Testis (tissue), 3 donors: ENCODE data around the gene CCDC40. TPM values are rescaled to one million over a fixed set of nuclear protein-coding genes. Genes with fewer than 3 reads are reported as not detected.

Source experiments
- DNase-seq: peaks from one replicate; pipeline ENCODE4 v3.0.0-alpha.2; 2019
- H3K27ac ChIP-seq, 2 donors: fragments of 200-600 bp; sonication (generic); one replicate each; pipeline ENCODE4 v1.5.1; 2019
- H3K27me3 ChIP-seq: fragments of 200-600 bp; sonication (generic); one replicate; pipeline ENCODE4 v1.5.1; 2019
- H3K36me3 ChIP-seq: fragments of 200-600 bp; sonication (generic); one replicate; pipeline ENCODE4 v1.5.1; 2017; ENCODE audit warnings: low read depth; ENCODE audit errors: missing control alignments
- H3K4me1 ChIP-seq: fragments of 200-600 bp; sonication (generic); one replicate; pipeline ENCODE4 v1.5.1; 2019
- H3K4me3 ChIP-seq, 2 donors: fragments of 200-600 bp; sonication (generic); one replicate each; pipeline ENCODE4 v1.5.1; 2017 to 2019
- H3K9me3 ChIP-seq: fragments of 200-600 bp; sonication (generic); one replicate; pipeline ENCODE4 v1.5.1; 2017
- POLR2A ChIP-seq: fragments of 450-650 bp; IDR thresholded peaks from one replicate; pipeline ENCODE4 v1.6.1; 2017; ENCODE audit warnings: antibody characterized with exemption, mild to moderate bottlenecking, moderate library complexity
- WGBS, 2 donors: methylation state at CpG; one replicate each; pipeline ENCODE4 v1.1.5; 2018; 5-methylcytosine and 5-hydroxymethylcytosine counted together
- intact Hi-C: fragments of 100-400 bp; cut with DNase I; formaldehyde crosslinking; loops from one replicate; pipeline ENCODE4 v1.15.1; 2023; ENCODE audit warnings: low total_unique reads
- polyA plus RNA-seq: library from polyadenylated mRNA; stranded (reverse); fragments of 350-450 nt; fragmentation: Illumina TruSeq; extraction: RNeasy Lipid Tissue Mini Kit (QIAGEN cat#74804); gene quantifications from one replicate; pipeline ENCODE4 v1.2.3, GENCODE V29; 2014; ENCODE audit warnings: low read depth, low replicate concordance; ENCODE audit not compliant: insufficient read depth
- total RNA-seq, 2 donors: library from RNA; depleted of rRNA; stranded (reverse); fragments of >200 nt; gene quantifications; one replicate each; pipeline ENCODE4 v1.2.3, GENCODE V29; 2016
- TF ChIP-seq, protein P1 (sequence below), 3 experiments: fragments of 450-650 bp in 2 of 3; fragments of 200-600 bp in 1 of 3; sonication (generic) in 1 of 3; IDR thresholded peaks; one replicate each; pipeline ENCODE4 v1.5.1; 2016 to 2019; ENCODE audit warnings: antibody characterized with exemption in 3 of 3, mild to moderate bottlenecking in 2 of 3, moderate library complexity in 1 of 3

CCDC40 gene
- total and polyA plus RNA-seq, 3 donors from 2014 or later, result 26.7 to 43.6 (median 38.6) TPM

DNA sequence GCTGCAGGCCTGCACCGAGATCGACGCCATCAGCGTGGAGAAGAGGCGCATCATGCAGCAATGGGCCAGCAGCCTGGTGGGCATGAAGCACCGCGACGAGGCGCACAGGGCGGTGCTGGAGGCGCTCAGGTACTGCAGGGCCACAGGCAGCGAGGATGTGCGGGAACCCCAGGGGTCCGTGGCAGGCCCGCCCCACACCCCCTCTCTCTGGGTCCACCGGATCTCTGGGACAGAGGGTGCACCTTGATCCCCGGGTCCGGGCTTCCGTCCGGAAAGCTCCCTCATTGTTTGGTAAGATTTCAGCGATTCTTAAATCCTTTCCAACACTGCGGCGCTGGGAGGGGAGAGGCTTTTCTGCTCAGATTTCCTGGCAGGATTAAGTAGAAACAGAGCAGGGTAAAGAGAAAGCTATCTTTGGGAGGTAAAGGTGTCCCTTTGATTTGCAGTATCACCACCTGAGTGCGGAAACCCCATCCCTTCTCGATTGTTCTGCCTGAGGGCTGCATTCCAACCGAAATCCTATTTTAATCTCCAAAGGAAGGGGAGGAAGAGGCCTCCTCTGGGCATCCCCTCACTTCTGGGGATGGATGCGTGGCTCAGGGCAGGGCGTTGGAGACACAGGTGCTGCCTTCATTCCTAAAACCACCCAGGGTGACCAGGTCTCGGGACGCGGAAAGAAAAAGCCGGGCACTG lies 29.2 kb downstream of the CCDC40 start:
- H3K36me3 ChIP-seq, result no peaks in the 10 kb centered on the region
- no peaks in the 10 kb centered on the region for H3K27me3 ChIP-seq
- H3K9me3 ChIP-seq, result no peaks in the 10 kb centered on the region
- DNase-seq, result no peak
- no peak overlapping the region for H3K4me3 ChIP-seq
- no peak overlapping the region for H3K27ac ChIP-seq
- TF ChIP-seq, protein P1, sequence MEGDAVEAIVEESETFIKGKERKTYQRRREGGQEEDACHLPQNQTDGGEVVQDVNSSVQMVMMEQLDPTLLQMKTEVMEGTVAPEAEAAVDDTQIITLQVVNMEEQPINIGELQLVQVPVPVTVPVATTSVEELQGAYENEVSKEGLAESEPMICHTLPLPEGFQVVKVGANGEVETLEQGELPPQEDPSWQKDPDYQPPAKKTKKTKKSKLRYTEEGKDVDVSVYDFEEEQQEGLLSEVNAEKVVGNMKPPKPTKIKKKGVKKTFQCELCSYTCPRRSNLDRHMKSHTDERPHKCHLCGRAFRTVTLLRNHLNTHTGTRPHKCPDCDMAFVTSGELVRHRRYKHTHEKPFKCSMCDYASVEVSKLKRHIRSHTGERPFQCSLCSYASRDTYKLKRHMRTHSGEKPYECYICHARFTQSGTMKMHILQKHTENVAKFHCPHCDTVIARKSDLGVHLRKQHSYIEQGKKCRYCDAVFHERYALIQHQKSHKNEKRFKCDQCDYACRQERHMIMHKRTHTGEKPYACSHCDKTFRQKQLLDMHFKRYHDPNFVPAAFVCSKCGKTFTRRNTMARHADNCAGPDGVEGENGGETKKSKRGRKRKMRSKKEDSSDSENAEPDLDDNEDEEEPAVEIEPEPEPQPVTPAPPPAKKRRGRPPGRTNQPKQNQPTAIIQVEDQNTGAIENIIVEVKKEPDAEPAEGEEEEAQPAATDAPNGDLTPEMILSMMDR (IDR thresholded peaks at IDR 0.05), result no peak
- TF ChIP-seq POLR2A, result no peak
- WGBS, 2 donors, result 80 to 81% methylated on average over 31 to 32 of the region's 32 CpGs
- intact Hi-C loops, result no loop called here
- H3K4me1 ChIP-seq, result peaks cover 27% of the 10 kb centered on the region

DNA sequence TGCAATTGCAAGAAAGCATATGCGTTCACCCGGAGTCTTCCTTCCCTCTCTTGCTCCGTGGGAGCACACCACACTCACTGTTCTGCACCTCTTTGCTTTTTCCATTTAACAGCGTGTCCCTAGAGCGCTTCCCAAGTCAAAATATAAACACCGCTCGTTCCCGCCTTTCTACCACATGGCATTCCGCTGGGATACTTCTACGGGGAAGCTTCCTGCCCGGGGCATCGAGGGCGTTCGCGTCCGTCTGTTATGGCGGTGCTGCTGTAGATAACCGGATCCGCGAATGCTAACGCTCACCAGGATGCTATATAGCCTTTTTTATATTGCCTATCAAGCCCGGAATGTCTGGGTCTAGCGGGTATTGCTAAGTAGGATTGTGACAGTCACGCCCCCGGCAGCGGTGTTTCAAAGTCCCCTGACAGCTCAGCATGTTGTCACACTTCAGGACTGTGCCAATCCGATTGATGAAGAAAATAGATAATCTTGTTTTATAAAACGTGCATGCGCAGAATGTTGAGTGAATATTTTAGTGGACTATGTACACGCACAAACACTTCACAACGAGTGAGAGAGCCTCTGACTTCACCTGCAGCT lies 31.0 kb downstream of the CCDC40 start:
- no peaks in the 10 kb centered on the region for H3K9me3 ChIP-seq
- no peak for DNase-seq
- TF ChIP-seq, protein P1 (IDR thresholded peaks at IDR 0.05), result no peak
- WGBS, 2 donors, result 92 to 96% methylated on average over 31 of the region's 31 CpGs
- no peak overlapping the region for H3K27ac ChIP-seq
- H3K4me1 ChIP-seq, result peaks cover 38% of the 10 kb centered on the region
- no peaks in the 10 kb centered on the region for H3K27me3 ChIP-seq
- no peak overlapping the region for H3K4me3 ChIP-seq
- intact Hi-C loops, result no loop called here
- no peaks in the 10 kb centered on the region for H3K36me3 ChIP-seq

DNA sequence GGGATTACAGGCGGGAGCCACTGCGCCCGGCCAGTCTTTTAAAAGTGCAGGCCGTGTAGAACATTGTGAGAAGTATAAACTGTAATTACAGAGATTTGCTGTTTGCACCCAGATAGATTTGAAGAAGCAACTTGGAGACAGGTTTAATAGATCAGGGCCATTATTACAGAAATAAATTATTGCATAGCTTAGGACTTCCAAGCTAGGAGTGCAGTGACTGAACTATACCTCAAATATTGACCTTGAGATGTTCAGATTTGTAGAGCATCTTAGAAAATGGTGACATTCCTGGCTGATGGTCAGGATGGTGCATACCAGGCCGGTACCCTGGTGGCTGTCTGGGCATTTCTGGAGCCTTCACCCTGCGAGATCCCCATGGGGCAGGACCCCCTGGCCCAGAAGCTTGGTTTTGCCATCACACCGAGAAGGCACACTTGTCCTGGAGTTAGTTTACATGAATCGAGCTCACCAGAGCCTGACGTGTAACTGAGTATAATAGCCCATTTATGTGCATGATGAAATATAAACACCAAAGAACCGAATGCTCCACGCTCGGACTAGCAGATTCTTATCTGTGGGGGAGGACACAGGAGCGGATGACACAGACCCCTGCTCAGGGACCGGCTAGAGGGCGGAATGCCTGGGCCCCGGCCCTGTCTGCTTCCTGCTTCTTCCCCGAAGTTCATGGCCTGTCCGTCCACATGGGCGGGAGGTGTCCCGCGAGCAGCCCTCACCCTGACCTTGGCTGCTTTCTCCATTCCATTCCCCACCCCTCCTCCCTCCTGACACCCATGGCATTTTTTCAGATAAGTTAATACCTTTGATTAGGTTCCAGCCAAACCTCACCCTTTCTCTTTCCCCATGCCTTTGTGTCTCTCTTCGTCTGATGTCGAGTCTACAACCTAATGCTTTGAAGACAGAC lies 32.1 kb downstream of the CCDC40 start:
- WGBS, 2 donors, result 44 to 62% methylated on average over 20 to 23 of the region's 23 CpGs
- Histone ChIP-seq H3K27ac (peak overlapping the region in 1 of 2 donors; percentile 88), H3K4me3 (no peak overlapping the region)

DNA sequence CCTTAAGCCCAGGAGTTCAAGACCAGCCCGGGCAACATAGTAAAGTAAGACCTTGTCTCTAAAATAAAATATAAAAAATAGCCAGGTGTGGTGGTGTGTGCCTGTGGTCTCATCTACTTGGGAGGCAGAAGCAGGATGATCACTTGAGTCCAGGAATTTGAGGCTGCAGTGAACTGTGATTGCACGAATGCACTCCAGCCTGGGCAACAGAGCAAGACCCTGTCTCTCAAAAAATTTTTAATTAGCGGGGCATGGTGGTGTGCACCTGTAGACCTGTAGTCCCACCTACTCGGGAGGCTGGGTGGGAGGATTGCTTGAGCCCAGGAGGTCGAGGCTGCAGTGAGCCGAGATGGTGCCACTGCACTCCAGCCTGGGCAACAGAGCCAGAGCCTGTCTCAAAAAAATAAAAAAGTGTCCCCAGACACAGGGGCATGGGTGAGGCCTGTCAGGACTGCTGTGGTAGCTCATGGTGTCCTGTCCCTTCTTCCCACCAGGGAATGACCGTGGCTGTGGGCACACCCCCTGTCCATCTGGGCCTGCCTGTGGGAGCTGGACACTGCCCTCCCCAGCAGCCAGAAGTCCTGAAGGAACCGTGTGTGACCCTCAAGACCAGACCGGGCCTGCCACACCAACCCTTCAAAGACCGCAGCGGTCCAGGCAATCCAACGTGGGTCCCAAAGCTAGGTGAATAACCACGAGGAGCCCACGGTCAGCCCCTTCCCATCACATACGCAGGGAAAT lies 34.1 kb downstream of the CCDC40 start:
- Histone ChIP-seq H3K4me3 (peak overlapping the region; percentile 5 to 11), H3K4me1 (peaks cover 38% of the 10 kb centered on the region), H3K36me3 (no peaks in the 10 kb centered on the region), H3K27me3 (no peaks in the 10 kb centered on the region), H3K9me3 (no peaks in the 10 kb centered on the region), H3K27ac (peak overlapping the region; percentile 83 to 88)
- DNase-seq, result peak; percentile 24
- TF ChIP-seq, protein P1 (IDR thresholded peaks at IDR 0.05), result no peak
- no peak for TF ChIP-seq POLR2A
- WGBS, 2 donors, result 56 to 69% methylated on average over 13 to 15 of the region's 15 CpGs
- intact Hi-C loops, result no loop called here

More for the DNA sequence above, 32.1 kb downstream of the CCDC40 start:
- peak; percentile 33 for DNase-seq
- TF ChIP-seq, protein P1 (IDR thresholded peaks at IDR 0.05), result no peak
- TF ChIP-seq POLR2A, result no peak
- Histone ChIP-seq H3K9me3 (no peaks in the 10 kb centered on the region), H3K36me3 (no peaks in the 10 kb centered on the region), H3K4me1 (peaks cover 38% of the 10 kb centered on the region), H3K27me3 (no peaks in the 10 kb centered on the region)
- intact Hi-C loops, result no loop called here
